ENCODE measurements around the gene EYS. TPM values are rescaled to one million over a fixed set of nuclear protein-coding genes. Genes with fewer than 3 reads are reported as not detected.
"Not testable (repeated sequence)": the region's sequence is repeated elsewhere in the genome, so short reads cannot be mapped to it uniquely, and the experiment has no call there.

The EYS gene
- total RNA-seq, 1 donor from 2014 or later: 0.06 TPM

DNA sequence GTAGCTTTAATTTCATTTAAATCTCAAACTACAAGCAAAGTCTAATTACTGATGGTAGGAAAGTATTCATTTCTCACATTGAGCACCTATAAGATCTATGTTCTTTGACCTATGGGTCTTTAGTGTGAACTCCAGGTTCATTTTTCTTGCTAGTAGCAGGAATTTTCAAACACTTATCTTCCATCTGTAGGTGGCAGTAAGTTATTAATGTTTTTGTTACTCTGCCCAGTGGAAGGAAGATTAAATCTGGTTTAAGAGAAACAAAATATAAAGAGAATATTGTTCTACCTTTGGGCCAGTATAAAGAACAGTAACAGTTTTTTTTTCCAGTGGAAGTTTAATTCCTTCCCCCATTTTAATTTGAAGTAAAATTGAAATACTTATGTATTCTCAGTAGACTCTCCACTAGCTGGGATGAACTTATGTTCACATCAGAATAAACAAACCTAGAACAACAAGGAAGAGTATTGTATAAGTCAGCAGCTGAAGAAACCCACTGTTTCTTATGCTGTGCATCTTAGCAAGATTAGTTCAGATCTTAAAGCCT lies 1743.2 kb downstream of the EYS start:
- no peak overlapping the region for H3K4me3 ChIP-seq (ENCODE audit: low read depth, low read length)
- DNase-seq (ENCODE audit: low read depth): no peak
- TF ChIP-seq, protein P1, sequence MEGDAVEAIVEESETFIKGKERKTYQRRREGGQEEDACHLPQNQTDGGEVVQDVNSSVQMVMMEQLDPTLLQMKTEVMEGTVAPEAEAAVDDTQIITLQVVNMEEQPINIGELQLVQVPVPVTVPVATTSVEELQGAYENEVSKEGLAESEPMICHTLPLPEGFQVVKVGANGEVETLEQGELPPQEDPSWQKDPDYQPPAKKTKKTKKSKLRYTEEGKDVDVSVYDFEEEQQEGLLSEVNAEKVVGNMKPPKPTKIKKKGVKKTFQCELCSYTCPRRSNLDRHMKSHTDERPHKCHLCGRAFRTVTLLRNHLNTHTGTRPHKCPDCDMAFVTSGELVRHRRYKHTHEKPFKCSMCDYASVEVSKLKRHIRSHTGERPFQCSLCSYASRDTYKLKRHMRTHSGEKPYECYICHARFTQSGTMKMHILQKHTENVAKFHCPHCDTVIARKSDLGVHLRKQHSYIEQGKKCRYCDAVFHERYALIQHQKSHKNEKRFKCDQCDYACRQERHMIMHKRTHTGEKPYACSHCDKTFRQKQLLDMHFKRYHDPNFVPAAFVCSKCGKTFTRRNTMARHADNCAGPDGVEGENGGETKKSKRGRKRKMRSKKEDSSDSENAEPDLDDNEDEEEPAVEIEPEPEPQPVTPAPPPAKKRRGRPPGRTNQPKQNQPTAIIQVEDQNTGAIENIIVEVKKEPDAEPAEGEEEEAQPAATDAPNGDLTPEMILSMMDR (conservative IDR thresholded peaks at IDR 0.05; ENCODE audit: low read depth, low read length): no peak

DNA sequence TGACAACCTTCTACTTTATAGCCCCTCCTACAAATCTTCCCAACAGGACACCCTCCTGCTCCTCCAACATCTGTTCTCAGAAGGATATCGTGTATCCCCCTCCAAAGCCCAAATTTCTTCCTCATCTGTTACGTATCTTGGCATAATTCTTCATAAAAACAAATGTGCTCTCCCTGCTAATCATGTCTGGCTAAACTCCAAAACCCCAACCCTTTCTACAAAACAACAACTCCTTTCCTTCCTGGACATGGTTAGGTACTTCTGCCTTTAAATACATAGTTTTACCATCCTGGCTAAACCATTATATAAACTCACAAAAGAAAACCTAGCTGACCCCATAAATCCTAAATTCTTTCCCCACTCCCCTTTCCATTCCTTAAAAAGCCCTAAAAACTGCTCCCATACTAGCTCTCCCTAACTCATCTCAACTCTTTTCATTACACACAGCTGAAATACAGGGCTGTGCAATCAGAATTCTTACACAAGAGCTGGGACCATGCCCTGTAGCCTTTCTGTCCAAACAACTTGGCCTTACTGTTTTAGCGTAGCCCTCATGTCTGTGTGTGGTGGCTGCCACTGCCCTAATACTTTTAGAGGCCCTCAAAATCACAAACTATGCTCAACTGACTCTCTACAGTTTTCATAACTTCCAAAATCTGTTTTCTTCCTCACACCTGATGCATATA lies 1753.5 kb downstream of the EYS start:
- H3K4me3 ChIP-seq (ENCODE audit: low read depth, low read length); DNase-seq (ENCODE audit: low read depth): not testable (repeated sequence)

DNA sequence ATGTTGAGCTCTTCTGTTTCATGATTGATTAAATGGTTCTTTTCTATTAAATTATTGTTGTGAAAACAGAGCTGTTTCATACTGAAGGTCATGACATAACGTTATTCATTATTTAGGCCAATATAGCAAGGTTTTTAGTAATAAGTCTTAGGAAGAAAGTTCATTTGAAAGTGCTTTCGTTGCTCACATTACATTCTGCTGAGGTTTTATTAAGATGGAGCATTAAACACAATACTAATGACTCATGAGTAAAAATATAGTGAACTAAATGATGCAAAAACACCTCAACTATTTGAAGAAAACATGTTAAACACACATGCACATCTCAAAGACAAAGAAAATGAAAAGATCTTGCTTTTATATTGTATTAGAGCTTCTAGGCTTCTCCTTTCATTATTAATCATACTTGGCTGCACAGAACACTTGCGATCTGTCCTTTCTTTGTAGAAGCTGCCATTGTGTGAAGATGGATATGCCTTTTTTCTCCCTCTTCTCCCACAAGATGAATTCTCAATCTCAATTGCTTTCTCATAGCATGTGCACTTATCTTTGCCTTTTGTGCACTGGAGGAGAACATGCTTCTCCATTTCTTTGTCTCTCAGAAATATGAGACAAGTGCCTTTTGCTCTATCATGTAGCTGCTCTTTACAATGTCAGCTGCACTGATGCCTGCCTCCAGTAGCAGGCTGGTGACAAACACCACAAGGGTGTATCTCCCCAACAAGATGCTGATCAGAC lies 1759.1 kb downstream of the EYS start:
- DNase-seq (ENCODE audit: low read depth): no peak
- TF ChIP-seq, protein P1 (conservative IDR thresholded peaks at IDR 0.05; ENCODE audit: low read depth, low read length): no peak
- H3K4me3 ChIP-seq (ENCODE audit: low read depth, low read length): no peak overlapping the region

DNA sequence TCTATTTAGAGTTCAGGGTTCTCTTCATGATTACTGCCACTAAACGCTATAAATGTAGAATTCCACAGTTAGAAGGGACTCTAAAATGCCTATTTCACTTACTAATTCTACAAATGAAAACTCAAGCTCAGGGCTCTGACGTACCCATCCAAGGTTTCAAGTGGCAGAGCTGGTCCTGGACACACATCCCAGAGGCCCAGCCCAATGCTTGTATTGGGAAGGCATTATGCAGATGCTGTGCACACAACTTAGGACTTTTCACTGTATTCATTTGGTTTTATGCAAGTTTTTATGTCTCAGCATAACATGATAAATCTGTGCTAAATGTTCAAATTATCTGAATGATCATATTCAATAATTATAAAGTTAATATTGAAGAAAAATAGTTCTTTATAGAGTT lies 1761.0 kb downstream of the EYS start:
- TF ChIP-seq, protein P1 (conservative IDR thresholded peaks at IDR 0.05; ENCODE audit: low read depth, low read length): no peak
- H3K4me3 ChIP-seq (ENCODE audit: low read depth, low read length): no peak overlapping the region
- no peak for DNase-seq (ENCODE audit: low read depth)

DNA sequence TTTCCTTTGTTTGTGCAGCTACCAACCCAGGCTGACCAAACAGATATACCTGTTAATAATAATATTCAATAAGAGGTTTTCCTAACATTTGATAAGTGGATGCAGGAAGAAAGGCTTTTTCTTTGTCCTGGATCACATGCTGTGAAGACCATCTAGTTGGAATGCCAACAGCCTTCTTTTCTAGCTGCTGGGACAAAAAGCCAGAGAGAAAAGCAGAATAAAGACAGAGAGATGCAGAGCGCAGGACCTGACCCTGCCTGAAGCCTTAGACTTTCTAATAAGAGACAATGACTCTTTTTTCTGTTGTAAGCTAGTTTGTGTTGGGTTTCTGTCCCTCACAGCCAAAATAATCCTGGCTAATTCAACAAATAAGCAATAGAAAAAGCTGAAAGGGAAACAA lies 1763.2 kb downstream of the EYS start:
- TF ChIP-seq, protein P1 (conservative IDR thresholded peaks at IDR 0.05; ENCODE audit: low read depth, low read length): no peak
- H3K4me3 ChIP-seq (ENCODE audit: low read depth, low read length): no peak overlapping the region
- DNase-seq (ENCODE audit: low read depth): no peak

DNA sequence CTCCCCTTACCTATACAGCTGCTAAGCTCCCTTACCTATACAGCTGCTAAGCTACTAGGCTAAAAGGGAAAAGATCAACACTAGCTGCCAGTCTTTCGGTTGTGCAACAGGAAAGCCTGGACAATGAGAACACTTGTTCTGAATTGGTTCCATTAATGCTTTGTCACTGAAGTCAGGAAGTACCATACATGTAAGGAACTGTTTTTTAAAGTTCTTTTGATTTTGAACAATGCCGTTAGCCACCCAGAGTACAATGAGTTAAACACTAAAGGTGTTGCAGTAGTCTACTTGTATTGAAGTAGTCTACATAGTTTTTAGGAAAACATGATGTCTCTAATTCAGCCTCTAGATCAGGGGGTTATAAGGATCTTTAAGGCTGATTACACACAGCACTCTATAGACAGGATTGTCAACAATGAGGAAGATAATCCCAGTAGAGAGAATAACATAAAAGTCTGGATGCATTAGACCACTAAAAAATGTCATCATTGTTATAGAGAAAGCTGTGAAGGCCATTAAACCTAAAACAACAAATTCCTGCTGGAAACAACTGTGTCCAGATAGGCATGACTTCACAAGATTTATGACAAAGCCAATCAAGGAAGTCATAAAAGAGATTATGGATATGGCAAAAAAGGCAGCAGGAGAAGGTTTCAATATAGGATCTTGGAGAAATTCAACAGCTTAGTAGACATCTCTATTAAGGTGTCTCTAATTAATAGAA lies 1765.1 kb downstream of the EYS start:
- H3K4me3 ChIP-seq (ENCODE audit: low read depth, low read length): no peak overlapping the region
- TF ChIP-seq, protein P1 (conservative IDR thresholded peaks at IDR 0.05; ENCODE audit: low read depth, low read length): no peak
- no peak for DNase-seq (ENCODE audit: low read depth)

DNA sequence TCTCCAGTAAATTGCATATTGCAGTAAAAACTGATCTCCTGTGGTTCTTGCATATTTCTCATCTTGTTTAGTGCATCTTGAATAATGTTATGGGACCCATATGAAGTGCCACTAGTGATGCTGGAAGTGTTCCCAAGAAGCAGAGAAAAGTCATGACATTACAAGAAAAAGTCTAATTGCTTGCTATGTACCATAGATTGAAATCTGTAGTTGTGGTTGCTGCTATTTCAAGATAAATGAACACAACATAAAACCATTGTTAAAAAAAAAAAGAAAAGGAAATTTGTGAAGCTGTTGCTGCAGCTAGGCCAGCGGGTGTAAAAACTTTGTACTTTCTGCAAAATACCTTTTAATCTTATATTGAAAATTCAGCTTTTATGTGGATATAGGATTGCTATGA lies 1767.0 kb downstream of the EYS start:
- TF ChIP-seq, protein P1 (conservative IDR thresholded peaks at IDR 0.05; ENCODE audit: low read depth, low read length): no peak
- H3K4me3 ChIP-seq (ENCODE audit: low read depth, low read length): no peak overlapping the region
- no peak for DNase-seq (ENCODE audit: low read depth)

Data from epithelial cell of proximal tubule (primary cell).